H1 (cell line): ENCODE measurements around the gene FBXL16. TPM values are rescaled to one million over a fixed set of nuclear protein-coding genes. Genes with fewer than 3 reads are reported as not detected.

Source experiments
- CHD7 ChIP-seq: fragments of 300-600 bp; sonication (generic); IDR thresholded peaks from 2 replicates; pipeline ENCODE4 v1.7.1; 2012; ENCODE audit warnings: low read length, moderate library complexity, mild to moderate bottlenecking, inconsistent platforms; ENCODE audit not compliant: insufficient replicate concordance
- JUND ChIP-seq: IDR thresholded peaks from 2 replicates; pipeline ENCODE4 v1.6.1; 2011; ENCODE audit warnings: mild to moderate bottlenecking, improper control_type of control experiment, low read length
- NRF1 ChIP-seq: IDR thresholded peaks from 2 replicates; pipeline ENCODE4 v1.6.1; 2011; ENCODE audit warnings: mild to moderate bottlenecking, low read depth, low read length, improper control_type of control experiment
- RFX5 ChIP-seq: IDR thresholded peaks from 2 replicates; pipeline ENCODE4 v1.6.1; 2011; ENCODE audit warnings: low read depth, low read length, improper control_type of control experiment, borderline replicate concordance
- polyA plus RNA-seq, 7 experiments: library from polyadenylated mRNA; depleted of rRNA in 3 of 7; stranded (reverse) in 5 of 7; unstranded in 2 of 7; fragments of >200 nt in 5 of 7; fragments of 200-250 nt in 2 of 7; gene quantifications; 1 replicate in 5 of 7; 2 replicates in 1 of 7; 4 replicates in 1 of 7; pipeline versions ENCODE4 v1.2.1 to v1.2.3, GENCODE V29; 2011 to 2013; ENCODE audit warnings: missing spikeins in 2 of 7, mixed read lengths in 2 of 7
- total RNA-seq: library from RNA; stranded (reverse); fragmentation: NEBNext Ultra II Directional; extraction: Animal tissue kit (Norgen Biotek cat#: 25700); gene quantifications from 2 replicates; pipeline ENCODE4 v1.2.1, GENCODE V29; 2021

Gene FBXL16
- total and polyA plus RNA-seq, 2 of the 8 experiments (the other 6 are each of a cell fraction or from before 2014, with no cell fraction given), result 12.5 to 12.8 TPM

GRCh38 chr16:754656-755055 is 49.1 kb upstream of the FBXL16 start (continued):
- no peak for TF ChIP-seq JUND
- no peak for TF ChIP-seq NRF1
- TF ChIP-seq RFX5, result no peak
- no peak for TF ChIP-seq CHD7
